HG02588 (cell line): Measurements from ENCODE around the gene CSH1.
A peak's percentile ranks its signal among the peaks of the same experiment; 100 is the strongest.
"Not testable (repeated sequence)": the region's sequence is repeated elsewhere in the genome, so short reads cannot be mapped to it uniquely, and the experiment has no call there.

Source experiments
- ATAC-seq: cut with Tn5 transposase; IDR thresholded peaks from one replicate; pipeline ENCODE4 v1.9.1; 2021; ENCODE audit warnings: mild to moderate bottlenecking, moderate library complexity; ENCODE audit not compliant: unreplicated experiment

CSH1 gene

GRCh38 chr17:63896524-63897354 is at the start of gene CSH1:
CSH1 (minus strand) TSS chr17:63896574; CDS start chr17:63896511, 63 bp downstream.
- ATAC-seq, result not testable (repeated sequence)

- ATAC-seq, result no peak
Observed at GRCh38 chr17:63945784-63946439, 49.5 kb upstream of the CSH1 start.

- ATAC-seq, result no peak
Observed at GRCh38 chr17:63944736-63945499, 48.5 kb upstream of the CSH1 start.

- no peak for ATAC-seq
Observed at GRCh38 chr17:63943745-63944144, 47.4 kb upstream of the CSH1 start.

- no peak for ATAC-seq
Observed at GRCh38 chr17:63942309-63942985, 46.1 kb upstream of the CSH1 start.

GRCh38 chr17:63941751-63942150 is 45.4 kb upstream of the CSH1 start:
- no peak for ATAC-seq

- ATAC-seq, result no peak
Observed at GRCh38 chr17:63941162-63941561, 44.8 kb upstream of the CSH1 start.

GRCh38 chr17:63940584-63940983 is 44.2 kb upstream of the CSH1 start:
- ATAC-seq, result no peak

GRCh38 chr17:63939884-63940283 is 43.5 kb upstream of the CSH1 start:
- ATAC-seq, result no peak

- ATAC-seq, result no peak
Observed at GRCh38 chr17:63939401-63939800, 43.0 kb upstream of the CSH1 start.

- ATAC-seq, result no peak
Observed at GRCh38 chr17:63937920-63938319, 41.5 kb upstream of the CSH1 start.

GRCh38 chr17:63937319-63937718 is 40.9 kb upstream of the CSH1 start:
- no peak for ATAC-seq

- no peak for ATAC-seq
Observed at GRCh38 chr17:63934183-63935112, 38.1 kb upstream of the CSH1 start.

- ATAC-seq, result no peak
Observed at GRCh38 chr17:63933598-63933997, 37.2 kb upstream of the CSH1 start.

GRCh38 chr17:63932721-63933120 is 36.3 kb upstream of the CSH1 start:
- ATAC-seq, result no peak

GRCh38 chr17:63931981-63932561 is 35.7 kb upstream of the CSH1 start, which contains the start of gene CD79B:
CD79B (minus strand) TSS chr17:63932331; CDS start chr17:63932261, 70 bp downstream.
- peak; percentile 74 for ATAC-seq

GRCh38 chr17:63930951-63931575 is 34.7 kb upstream of the CSH1 start:
- peak; percentile 40 for ATAC-seq

- ATAC-seq, result no peak
Observed at GRCh38 chr17:63929860-63930766, 33.7 kb upstream of the CSH1 start.
